GM19452 (cell line): ENCODE results near the gene C10orf95.

Source experiments
- ATAC-seq: cut with Tn5 transposase; IDR thresholded peaks from one replicate; pipeline ENCODE4 v1.9.1; 2021; ENCODE audit not compliant: unreplicated experiment

C10orf95 gene

DNA sequence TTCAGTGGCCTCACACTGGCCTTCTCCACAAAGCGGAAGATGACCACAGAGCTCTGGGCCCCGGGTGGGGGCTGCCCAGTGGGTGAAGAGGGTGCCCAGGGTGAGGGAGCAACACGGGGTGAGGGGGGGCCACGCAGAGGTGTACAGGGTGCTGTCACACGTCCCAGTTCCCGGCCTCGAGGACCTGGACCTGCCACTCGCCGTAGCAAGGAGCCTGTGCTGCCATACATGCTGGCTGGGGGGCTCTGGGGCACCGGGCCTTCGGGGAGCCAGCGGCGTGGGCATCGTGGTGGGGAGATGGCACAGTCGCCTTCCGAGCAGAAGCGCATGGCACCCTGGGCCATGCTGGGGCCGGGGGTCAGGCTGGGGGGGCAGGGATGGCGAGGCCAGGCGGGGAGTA, 34.6 kb downstream of the C10orf95 start:
- ATAC-seq = no peak

DNA sequence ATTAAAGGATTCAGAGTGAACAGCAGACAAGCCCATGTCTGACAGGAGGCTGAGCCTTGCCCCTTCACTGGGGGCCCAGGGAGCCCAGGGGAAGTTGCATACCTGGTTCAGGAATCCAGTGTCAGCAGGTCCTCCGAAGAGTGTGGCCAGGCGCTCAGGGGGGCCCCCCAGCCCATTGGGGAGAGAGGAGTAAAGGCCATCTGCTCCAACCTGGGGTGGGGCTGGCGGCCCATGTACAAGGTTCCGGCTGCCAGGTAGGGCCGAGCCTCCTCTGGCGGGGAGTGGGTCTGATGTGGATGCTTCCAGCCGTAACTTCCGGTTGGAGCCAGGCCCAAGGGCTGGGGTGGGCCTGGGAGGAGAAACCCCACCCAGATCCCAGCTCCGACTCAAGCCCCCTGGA, 35.1 kb downstream of the C10orf95 start:
- ATAC-seq = no peak

DNA sequence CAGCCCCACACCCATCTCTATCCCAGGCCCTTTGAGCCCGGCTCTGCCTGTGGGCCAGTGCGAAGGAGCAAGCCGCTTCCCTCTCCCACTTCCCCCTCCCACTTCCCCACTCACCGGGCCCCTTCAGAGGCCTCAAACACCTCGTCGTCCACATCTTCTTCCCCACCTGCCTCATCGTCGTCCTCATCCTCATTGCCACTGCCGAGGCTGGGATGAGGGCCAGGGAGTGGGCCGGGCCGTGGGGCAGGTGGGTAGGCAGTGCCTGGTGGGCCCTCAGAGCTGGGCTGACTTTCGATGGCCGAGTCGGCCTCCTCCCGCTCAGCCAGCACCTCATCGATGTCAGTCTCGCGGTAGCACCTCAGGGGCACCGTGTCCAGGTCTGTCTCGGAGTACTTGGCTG, 36.6 kb downstream of the C10orf95 start:
- ATAC-seq = no peak

DNA sequence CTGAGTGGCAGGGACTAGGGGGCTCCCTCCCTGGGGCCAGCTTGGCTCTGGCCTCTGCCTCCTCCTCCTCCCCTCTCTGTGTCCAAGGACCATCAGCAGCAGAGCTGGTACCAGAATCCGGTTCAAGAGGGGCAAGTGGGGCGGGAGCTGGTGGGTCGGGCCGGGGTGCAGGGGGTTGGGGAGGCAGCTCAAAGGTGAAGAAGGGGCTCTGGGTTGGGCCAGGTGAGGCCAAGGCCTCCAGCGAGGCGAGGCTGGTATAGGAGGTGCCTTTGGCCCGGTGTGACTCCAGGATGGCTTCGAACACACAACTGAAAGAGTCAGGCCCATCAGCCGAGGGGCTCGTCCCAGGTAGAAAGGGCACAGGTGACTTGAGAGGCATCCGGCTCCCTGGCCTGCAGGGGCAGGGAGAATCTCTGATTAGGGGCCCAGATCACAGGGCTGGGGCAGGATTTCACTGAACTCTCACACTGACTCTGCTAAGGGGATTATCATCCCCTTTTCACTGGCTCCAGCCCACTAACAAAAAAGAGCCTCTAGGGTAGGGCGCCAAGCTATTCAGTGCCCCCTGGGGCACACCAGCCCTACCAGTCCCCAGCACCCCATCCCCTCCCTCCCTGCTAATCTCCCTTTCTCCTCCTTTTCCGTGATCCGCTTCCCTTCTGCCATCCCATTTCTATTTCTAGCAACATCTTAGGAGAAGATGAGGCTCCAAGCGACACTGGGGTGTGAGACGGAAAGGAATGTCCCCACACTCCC, 37.4 kb downstream of the C10orf95 start:
- ATAC-seq = no peak

DNA sequence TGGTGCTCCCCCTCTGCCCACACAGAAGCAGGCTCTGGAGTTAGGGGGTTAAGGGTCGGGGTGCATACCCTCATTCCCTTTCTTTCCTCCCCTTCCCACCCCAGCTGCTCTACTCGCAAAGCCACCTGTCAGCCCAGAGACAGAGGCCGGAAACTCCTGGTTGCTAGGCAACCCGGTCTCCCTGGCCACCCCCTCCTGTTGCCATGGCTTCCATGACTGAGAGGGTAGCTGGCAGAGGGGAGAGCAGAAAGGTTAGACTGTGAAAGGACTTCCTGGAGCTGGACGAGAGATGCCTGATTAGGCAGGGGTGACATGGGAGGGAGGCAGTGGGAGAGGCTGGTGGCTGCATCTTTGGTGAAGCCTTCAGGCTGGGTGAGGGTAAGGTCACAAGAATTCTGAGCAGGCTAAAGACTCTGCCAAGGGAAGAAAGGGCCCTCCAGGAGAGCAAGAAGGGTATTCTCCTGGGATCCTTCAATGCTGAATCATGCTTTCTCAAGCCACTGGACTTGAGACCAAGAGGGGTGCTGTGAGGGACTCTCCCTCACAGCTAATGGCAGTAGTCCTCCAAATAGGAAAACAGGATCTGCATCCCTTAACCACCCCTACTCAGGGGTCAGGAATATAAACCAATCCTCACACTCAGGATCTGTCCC, 38.2 kb downstream of the C10orf95 start:
- ATAC-seq = no peak

DNA sequence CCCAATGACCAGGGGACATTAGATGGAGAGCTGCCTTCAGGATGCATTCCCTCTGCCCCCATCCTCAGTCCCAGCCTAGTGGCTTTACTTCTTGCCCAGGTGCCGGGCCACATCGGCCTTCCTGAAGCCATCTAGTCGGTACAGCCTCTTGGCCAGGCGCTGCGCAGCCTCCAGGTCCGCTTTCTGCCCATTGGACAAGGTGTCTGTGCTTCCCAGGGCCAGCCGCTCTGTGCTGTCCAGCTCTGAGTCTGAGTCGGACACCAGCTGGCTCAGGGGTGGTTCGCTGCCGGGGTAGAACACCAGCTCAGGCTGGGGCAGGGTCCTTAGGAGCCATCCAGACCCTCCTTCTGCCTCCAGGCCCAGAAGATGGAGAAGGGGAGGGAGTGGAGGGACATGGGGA, 39.0 kb downstream of the C10orf95 start:
- no peak for ATAC-seq

DNA sequence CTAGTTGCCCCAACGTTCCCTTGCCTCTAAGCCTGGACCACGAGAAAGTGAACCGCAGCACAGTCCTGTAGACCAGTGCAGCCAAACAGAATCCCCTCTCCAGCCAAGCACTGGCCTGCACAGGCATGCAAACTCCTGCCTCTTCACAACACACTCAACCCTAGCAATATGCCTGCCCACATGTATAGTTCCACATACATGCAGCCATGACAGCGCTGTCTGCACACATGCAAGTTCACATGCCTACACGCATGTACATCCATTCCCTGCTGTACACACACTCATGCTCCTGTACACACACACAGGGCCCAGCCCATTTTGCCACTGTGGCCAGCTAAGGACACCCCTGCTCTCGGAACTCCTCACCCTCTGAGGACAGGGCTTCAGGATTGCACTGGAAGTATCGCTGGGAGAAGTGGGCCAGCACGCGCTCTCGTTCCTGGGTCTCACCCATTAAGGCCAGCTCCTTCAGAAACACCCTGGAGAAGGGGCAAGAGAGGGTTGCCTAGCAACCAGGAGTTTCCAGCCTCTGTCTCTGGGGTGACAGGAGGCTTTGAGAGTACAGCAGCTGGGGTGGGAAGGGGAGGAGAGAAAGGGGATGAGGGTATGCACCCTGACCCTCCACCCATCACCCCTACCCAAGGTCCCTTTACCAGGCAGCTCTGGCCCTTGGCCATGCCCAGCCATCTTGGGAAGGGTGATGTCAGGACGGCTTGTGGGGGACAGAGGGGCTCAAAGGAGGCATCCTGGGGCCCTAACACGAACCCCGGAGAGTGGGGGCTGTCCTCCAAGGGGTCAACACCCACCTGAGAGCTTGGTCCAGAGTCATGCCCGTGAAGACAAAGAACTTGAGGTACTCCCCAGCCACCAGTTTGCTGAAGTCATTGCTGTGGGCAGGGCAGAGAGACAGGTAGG, 39.7 kb downstream of the C10orf95 start:
- no peak for ATAC-seq

DNA sequence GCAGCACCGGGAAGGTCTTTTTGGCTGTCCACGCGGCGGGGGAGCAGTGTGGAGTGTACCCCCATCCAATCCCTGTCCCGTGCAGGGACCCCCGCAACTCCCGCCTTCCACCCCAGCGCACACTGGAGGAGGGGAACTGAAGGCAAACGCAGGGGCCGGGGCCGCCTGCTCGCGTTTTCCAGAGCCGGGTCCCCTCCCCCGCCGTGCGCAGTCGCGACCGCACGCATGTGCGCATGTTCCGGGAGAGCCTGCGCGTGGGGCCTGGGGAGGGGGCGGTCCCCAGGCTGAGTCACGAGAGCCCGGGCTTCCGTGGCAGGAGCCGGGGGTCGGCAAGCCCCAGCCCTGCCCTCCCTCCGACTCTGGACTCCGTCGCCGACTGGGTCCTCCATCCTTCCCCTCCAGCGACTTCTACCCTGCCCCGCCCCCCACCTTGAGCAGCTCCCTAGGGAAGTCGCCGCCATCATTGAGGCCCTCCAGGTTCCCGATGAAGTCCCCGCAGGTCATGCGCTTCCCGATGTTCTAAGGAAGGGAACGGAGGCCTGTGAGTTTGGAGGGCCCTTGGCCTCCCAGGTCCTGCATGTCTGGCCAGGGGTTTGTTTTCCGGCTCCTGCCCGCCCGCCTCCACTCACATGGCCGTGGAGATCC, 40.8 kb downstream of the C10orf95 start:
- ATAC-seq = no peak

DNA sequence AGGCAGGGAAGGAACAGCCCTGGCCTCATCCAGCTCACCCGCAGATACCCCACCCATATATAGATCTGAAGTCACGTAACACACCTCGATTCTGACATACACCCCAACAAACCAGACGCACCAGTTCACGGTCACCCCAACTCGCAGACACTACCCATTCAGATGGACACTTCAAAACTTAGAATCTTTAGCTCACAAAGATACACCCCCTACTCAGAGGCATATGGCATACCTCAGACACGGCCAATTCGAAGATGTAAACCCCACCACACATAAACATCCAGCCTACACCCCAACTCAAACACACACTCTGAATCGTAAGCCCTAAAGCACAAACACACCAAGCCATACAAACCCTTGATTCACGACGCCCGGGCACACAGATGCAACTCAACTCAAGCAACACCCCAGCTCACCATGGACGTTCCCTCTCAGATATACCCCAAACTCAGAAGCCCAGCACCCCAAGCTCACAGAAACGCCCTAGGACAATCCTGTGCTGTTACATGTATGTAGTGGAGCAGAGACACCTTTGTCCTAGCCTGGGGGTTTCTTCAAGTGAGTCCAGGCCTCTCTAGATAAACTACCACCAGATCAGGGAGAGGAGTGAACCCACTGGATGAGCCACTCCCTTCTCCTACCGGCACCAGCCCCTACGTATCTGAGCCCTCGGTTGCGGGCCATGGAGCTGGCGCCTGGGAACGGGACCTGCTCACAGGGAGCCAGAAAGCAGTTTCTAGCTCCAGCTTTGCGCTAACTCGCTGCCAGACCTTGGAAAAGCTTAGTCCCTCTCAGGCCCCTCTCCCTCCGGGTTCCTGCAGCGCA, 41.5 kb downstream of the C10orf95 start:
- no peak for ATAC-seq

DNA sequence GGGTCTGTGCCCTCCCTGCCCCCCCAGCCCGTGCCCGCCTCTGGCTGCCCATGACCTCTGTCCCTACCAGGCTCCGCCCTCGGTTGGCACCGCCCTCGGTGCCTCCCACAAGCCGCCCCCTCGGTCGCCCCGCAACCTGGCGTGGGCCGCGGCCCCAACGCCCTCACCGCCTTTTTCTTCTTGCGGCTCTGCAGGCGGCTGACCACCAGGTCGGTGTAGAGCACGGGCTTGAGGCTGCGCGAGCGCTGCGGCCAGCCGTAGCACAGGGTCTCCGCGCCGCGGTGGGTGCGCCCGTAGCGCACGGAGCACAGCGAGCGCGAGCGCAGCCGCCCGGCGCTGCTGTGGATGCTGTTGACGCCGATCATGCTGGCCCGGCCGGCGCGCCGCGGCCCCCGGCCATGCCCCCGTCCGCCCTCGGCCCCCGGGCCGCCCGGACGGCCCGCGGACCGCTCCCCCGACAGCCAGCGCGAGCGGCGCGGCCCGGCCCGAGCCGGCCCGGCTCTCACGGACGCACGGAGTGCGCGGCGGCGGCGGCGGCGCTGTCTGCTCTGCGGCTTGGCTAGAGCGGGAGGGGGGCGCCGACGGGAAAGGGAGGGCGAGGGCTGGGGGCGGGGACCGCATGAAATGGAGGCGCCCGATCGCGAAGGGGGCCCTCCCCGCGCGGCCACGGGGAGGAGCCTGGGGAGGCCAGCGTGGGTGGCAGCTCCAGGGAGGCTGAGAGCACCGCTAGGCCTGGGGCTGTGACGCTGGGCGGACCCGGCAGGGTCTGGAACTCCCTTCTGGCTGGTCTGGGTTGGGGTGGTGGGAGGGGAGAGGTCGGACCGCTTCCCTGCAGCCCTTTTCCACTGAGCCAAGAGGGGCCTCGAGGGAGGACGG, 42.4 kb downstream of the C10orf95 start:
- no peak for ATAC-seq

DNA sequence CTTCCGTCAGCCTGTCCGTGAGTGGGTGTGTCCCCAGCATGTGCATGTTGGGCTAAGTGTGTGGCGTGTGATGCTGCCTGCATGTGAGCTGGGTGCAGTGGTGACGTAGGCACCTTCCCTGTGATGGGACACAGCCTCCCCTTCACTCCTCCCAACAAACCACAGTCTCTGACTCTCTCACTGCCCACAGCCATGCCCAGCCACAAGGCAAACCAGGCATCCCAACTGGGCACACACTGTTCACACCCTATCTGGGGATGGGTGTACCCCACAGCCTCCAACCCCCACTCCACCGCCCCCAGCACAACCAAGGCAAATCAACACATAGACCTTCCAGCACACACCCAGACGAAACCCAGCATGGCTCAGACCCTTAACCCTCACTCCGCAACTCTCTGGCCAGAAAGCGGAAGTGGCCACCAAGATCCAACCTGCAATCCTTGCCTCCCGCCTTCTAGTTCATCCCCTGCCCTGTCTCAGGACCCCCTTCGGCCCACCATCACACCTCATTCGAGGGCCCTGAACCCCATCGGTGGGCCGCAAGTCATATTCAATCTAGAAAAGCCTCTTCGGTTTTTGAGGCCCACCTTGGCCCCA, 43.1 kb downstream of the C10orf95 start:
- ATAC-seq = no peak

DNA sequence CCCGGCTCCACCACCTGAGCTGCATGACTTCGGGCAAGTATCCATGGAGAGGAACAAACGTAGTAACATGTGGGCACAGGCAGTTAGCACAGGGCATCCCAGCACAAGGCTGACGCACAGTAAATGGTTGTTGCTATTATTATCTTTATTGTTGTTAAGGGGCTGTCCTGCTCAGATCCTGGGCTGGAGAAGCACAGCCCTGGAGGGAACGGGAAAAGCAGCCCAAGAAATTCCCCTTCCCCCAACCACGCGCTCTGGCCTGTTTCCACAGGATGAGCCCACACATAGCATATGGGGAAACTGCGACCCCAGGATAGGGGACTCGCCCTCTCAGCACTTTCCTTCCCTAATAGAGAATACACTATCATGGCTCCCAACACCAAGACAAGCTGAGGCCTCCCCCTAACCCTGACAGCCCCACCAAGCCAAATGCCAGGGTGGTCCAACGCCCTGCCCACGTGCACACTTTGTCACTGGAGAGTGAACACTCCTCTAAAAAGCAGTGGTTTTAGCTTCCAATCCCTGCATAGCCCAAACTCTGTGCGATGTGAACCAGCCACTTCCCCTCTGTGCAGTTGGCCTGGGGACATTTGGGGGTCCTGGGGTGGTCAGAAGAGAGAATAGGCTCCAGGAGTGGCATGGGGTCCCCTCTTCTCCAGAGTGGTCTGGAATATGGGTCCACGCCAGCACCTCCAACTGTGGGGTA, 43.8 kb downstream of the C10orf95 start:
- ATAC-seq = no peak

DNA sequence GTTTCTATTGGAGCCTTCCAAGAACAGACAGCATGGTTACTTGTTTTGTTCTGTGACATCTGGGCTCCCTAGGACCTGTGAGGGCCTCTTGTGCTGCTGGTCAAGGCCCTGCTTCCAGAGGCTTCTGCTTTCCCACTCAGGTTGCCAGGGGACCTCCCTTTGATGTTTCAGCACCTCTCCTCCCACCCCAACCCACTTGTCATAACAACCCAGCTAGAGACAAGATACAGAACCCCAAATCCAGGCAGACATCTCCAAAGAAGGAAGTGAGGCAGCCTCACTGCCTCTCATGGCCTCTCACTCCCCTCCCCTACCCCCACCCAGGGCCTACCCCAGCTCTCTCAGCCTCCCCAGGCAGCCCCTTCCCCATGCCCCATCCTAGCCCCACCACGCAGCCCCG, 44.5 kb downstream of the C10orf95 start:
- no peak for ATAC-seq

DNA sequence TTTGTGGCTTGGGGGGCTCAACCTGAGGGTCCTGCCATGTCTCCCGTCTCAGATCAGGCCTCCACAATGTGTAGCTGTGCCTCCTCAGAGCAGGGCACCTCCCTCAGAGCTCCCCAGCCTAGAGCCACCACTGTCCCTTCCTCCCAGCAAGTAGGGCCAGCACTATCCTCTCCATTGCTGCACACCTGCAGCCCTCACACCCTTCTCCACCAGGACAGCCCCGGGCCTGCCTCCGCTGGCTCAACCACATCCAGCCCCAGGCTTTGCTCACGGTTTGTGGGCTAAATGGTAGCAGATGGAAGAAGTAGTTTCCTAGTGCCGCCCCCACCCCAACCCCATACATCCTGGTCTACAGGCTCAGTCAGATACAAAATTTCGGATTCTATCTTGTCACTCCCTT, 45.7 kb downstream of the C10orf95 start:
- ATAC-seq = no peak

DNA sequence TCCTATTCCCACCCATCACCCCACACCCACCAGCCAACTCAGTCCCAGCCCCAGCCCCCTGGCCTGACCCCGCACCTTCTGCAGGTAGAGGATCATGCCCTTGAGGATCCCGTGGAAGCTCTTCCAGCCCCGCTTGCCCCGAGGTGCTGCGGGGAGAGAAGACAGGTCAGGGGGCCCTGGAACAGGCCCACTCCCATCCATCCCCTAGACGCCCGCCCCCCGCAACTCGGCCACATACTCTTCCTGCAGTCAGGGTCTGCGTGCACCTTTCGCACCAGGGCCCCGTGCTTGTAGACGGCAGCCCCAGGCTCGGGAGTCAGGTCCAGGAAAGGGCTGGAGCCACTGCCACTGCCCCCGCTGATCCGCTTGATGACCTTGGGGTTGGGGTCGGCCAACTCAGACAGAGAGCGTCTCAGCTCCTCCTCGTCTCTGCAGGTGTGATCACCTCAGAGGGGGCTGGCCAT, 46.2 kb downstream of the C10orf95 start:
- ATAC-seq = no peak

DNA sequence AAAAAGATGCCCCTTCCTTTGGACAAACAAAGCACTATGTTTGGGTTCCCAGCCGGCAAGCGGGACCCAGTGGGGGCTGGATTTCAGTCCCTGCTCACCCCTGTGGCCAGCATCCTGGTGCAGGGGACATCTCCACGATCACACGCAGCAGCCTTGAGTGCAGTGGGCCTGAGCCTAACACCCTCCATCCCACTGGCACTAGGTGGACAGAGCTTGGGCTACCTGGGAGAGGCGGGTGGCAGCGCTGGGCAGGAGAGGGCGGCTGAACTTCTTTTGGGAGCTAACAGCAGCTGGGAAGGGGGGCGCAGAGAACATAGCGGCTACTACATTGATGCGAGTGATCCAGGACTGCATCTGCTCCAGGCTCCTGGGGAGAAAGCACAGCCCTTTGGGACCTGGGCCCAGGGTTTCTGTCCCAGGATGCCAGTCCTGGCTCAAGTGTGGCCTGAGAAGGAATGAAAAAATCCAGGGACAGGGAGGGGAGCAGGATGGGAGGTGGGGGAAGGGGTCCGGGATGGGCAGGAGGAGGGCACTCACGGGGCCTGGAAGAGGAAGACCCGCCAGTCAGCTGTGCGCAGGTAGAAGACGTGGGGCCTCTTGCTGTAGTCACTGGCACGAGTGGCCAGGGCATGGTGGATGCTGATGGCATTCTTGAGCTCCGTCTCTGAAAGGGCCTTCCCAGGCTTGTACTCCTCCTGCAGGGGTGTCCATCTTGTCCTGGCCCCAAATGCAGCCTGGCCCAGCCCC, 46.8 kb downstream of the C10orf95 start:
- ATAC-seq = no peak

DNA sequence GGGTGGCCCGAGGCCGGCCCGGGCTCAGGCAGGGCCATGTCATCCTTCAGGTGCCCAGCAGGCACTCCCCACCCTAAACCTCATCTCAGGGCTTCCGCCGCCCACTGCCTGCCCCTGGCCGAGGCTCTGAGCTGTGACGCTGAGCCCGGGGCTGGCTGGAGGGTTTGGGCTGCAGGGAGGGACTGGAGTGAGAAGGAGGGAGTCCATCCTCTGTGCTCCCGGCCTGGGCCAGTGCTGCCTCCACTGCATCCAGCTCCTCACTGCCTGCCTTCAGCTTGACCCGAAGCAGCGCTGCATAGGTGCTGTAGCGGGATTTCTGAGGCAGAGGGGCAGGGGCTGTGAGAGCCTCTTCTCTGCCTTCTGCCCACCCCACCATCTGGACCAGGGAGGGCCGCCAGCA, 48.2 kb downstream of the C10orf95 start:
- no peak for ATAC-seq

DNA sequence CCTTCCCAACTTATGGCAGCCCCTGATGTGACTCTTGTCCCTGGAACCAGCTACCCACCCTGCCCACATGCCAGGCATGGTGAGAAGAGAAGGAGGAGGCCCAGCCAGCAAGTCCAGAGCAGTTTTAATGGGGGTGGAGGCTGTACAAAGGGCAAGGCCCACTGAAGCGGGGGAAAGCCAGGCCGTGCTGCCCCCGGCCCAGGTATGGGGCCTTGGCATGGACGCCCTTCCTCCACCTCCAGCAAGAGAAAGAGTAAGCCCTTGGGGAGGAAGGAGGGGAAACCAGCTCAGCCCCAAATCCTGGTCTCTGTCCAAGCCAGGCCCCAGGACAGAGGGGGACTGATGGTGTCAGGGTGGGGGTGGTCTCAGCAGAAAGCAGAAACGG, 48.8 kb downstream of the C10orf95 start:
- no peak for ATAC-seq
